HuH-7.5 (cell line): ENCODE data around the gene PI4K2A.
"Not testable (repeated sequence)": the region's sequence is repeated elsewhere in the genome, so short reads cannot be mapped to it uniquely, and the experiment has no call there.

Experiments
- DNase-seq: peaks from one replicate; pipeline ENCODE4 v3.0.0; 2011; ENCODE audit warnings: low spot score

PI4K2A gene

DNA sequence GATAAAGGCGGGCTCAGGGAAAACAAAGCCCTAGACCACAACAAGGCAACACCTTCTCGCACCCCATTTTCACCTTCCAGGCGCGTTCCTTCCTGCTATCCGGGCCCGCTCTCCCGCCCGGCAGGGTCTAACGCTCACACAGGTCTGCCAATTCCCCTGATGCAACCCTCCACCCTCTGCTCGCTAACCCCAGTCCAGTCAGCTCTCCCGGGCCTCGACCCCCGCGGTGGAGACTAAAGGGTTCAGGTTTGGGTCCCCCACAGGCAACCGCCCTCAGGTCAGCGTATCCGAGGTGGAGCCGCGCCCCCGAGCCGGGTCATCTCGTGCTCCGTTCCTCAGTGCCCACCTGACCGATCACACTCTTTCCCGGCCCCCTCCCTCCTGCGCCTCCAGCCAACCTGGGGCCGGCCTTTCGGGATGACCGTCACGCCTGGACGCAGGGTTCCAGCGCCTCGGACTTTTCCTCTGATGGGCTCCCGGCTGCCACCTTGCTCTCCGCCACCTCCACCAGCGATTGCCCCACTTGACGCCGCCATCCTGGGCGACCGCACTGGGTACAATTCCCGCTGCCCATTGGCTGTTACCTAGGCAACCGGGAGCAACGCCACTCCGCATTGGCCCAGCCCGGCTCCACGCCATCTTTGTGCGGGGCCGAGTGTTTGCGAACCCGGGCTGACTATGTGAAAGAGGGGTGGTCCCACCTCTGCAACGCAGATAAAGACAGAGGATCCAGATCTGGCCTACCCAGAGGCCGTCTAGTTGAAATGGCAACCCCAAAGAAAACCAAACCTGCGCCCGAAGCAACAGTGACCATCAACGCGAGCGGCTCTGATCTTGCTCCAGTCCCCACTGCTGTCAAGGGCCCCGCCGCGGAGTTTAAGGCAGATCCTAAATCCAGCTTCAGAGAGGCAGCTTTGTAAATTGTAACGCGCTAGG, 7.3 kb upstream of the PI4K2A start, which contains the start of gene MORN4:
TSS of gene MORN4 (minus strand) at position 552 of the 936 bp plus-strand sequence. CDS start 13,847 bp downstream, outside the sequence.
- DNase-seq = peak; percentile 81

- no peak for DNase-seq
These were observed 6.5 kb upstream of the PI4K2A start for GRCh38 chr10:97633921-97634320.

GRCh38 chr10:97635577-97635976, 4.9 kb upstream of the PI4K2A start:
- no peak for DNase-seq

GRCh38 chr10:97639090-97639489, 1.4 kb upstream of the PI4K2A start:
- DNase-seq = not testable (repeated sequence)

DNA sequence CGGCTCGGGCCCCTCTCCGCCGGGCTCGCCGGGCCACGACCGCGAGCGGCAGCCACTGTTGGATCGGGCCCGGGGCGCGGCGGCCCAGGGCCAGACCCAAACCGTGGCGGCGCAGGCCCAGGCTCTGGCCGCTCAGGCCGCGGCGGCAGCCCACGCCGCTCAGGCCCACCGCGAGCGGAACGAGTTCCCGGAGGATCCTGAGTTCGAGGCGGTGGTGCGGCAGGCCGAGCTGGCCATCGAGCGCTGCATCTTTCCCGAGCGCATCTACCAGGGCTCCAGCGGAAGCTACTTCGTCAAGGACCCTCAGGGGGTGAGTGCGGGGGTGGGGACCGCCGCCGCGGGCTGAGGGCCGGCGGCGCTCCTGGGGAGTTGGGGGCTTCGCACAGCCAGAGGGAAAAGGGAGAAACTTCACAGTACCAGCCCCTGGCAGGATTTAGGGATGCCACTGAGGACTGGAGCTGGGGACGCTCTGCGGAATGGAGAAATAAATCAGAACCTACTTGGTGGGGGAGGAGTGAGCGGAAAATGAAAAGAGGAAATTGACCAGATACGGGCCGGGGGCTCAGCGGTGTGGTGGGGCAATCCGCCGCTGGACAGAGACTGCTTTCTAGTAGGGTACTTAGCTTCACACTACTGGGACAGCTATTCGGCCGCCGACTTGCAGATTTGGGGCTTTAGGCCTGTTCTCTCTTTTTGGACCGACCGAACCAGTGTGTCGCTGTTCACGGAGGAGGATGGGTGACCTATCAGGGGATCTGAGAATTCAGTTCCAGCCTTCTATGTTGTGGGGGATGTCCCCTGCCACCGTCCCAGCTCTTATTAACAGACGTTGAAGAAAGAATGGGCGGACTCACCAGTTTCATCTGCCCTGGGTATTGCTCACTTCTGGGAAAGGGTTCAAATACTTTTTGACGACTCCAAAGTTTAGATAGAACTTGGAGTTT, 669 bp downstream of the PI4K2A start:
- DNase-seq = peak; percentile 29

GRCh38 chr10:97642471-97643159, 2.1 kb downstream of the PI4K2A start:
- DNase-seq = not testable (repeated sequence)

DNA sequence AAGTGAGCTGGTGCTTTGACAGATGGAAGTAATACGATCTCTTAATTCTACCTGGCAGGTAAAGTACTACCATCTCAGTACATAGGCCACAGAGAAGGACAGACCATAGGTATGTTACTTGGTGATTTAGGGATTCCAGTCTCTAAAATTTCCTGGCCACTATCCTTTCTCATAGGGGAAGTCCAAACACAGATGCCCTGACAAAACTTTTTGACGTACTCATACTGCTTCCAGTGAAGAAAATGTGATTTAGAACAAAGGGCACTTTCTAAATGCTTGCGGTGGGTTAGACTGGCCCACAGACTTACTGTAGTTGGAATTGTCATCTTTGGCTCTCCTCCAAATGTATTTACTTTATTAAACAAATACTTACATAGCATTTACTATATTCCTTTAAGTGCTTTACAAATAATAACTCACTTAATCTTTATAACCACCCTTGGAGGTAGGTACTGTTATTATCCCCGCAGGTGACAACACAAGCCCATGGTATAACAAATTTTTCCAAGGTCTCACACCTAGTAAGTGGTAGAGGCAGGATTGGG, 3.0 kb downstream of the PI4K2A start:
- DNase-seq = no peak

- DNase-seq = no peak
These were observed 4.5 kb downstream of the PI4K2A start for GRCh38 chr10:97644936-97645335.

GRCh38 chr10:97647556-97647955, 7.1 kb downstream of the PI4K2A start:
- DNase-seq = no peak

DNA sequence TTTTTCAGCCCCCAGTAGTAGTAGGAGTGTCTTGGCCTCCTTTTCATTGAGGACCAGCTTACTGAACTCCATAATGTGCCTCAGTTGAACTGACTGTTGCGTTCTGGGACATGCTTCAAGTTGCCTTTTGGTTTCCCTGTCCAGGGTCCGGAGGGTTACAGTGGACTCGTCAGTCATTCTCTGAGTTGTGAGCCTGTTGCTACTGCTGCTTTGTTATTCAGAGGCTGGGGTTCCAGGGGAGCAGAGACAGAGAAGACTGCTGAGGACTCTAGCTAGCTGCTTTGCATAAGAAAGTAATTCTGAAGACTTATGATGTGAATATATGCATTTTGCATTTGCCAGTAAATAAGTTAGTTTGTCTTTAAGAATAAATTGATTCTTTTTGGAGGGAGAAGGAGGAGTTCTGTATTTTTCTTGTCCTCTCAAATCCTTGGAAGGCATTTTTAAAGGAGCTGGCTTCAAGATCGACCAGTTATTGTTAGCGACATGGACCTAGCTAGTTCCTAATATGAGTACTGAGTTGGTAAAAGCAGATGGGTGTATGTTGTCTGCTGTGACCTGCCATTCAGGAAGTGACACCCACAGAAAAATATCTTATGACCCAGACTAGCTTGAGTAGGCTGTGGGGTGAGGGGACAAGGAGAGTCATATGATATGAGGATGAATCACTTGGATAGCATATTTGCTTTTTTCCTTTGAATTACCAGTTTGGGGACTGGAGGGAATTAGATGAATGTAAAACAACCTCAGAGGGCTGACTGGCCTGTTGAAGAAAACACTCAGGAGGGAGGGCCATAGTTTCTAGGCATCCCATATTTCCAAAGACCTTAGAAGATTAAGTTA, 8.3 kb downstream of the PI4K2A start:
- no peak for DNase-seq

- not testable (repeated sequence) for DNase-seq
These were observed 8.9 kb downstream of the PI4K2A start for GRCh38 chr10:97649405-97649750.

DNA sequence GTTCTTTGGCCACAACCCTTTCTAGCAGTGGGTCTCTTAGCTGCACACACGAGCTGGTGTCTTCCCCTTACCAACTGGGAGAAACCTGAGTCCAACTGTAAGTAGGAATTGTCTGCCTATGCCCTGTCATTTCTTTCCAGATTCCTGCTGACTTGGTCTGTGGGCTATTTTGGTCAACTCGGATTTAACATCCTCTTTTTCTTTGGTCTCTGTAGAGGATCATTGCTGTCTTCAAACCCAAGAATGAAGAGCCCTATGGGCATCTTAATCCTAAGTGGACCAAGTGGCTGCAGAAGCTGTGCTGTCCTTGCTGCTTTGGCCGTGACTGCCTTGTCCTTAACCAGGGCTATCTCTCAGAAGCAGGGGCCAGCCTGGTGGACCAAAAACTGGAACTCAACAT, 10.3 kb downstream of the PI4K2A start:
- no peak for DNase-seq

DNA sequence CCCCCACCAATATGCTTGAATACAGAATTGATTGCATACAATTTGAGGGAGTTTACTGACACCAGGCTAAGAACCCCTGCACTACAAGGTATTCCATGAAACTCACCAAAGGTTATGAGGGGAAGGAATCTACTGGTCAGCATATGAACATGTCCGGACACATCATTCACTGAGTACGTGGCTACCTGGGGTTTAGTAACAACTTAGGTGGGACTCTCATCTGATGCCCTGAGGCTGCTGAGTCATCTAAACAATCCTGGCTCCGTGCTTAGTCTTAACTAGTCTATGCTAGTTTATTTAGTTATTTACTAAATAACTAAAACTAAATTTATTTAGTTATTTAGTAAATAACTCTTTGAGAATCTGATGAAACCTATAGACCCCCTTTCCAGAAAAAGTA, 11.3 kb downstream of the PI4K2A start:
- no peak for DNase-seq

- DNase-seq = no peak
These were observed 16.3 kb downstream of the PI4K2A start for GRCh38 chr10:97656777-97657176.

- no peak for DNase-seq
These were observed 19.1 kb downstream of the PI4K2A start for GRCh38 chr10:97659589-97659988.

DNA sequence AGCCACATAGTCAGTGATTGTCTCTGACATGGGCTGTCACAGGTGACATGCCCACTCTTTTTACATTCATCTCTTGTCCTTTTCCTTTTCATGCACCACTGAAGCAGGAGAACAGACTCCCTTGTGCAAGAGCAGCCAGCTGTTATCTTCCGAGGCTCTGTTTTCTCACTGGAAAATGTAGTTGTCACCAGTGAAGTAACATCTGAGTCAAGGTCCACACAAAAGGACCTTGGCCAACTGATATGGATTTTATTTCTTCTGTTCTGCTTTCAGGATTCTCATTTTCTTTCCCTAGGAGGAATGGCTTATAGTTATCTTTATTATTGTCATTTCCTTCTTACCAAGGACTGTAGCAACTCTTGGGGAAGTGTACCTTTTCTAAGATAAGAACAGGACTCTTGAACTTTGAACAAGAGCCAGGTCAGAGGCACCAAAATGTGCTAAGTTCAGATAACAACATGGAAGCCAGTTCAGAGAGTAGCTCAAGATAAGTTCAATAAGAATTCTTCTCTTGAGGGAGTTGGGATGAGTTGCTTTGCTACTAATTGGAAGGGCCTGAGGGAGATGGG, 23.9 kb downstream of the PI4K2A start:
- DNase-seq = no peak

DNA sequence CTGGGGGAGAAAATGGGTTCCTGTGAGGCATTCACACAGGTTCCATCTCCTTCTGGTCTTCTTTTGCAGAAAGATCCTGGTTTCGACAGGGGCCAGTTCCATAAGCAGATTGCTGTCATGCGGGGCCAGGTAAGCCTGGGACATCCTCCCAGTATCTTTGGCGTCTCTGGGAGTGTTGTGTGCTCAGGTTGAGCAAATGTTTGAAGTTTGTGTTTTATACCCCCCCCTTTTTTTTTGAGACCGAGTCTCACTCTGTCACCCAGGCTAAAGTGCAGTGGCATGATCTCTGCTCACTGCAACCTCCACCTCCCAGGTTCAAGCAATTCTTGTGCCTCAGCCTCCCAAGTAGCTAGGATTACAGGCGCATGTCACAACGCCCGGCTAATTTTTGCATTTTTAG, 26.5 kb downstream of the PI4K2A start:
- DNase-seq = no peak

GRCh38 chr10:97667463-97667862, 27.0 kb downstream of the PI4K2A start:
- DNase-seq = no peak

DNA sequence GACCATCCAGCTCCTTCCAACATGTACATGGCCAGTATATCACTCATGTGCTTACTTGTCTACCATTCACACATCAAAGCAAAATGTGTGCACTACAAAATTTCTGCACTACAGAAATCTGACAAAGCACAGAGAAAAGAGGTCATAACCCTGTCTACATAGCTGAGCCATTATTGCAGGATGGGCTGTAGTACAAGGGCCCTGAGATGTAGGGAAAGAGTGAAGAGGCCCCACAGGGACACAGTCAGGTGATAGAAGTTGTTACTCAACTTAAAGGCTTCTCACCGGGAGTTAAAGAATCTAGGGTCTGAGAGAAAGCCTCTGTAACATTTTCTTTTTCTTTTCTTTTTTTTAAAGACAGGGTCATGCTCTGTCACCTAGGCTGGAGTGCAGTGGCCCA, 29.1 kb downstream of the PI4K2A start:
- DNase-seq = no peak

DNA sequence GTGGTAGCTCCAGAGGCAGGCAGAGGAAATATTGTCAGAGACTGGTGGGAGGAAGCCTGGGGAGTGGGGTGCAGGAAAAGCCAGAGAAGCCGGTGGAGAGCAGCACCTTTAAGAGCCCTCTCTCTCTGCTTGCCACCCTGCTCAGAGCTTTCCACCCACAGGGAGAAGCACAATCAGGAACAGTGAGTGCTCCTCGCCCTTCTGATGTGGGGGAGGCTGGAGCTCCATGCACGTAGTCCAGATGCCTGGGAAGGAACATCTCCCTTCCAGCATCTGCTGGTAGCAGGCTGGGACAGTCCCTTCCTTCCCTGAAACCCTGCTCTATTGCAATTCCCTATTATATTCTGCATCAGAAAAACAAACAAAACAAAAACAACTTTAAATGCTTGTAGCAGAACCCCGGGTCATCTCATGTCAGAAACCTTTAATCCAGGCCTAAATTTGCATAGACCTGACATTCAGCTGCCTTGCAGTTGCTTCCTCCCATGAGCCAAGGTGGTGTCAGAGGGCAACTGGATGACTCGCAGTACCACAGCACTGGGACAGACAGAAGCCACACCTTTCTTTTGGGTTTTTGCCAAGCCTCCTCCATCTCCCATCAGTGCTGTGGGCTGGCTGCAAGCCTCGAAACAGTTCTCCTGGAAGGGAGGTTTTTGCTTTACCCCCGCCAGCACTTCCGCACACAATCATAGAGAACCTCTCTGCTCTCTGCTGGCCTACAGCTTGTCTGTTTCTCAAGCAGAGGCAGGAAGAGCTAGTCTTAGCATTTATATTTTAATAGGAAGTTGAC, 33.5 kb downstream of the PI4K2A start:
- no peak for DNase-seq
